EH (cell line): ENCODE results near the gene HECA.
"Not testable (repeated sequence)": the region's sequence is repeated elsewhere in the genome, so short reads cannot be mapped to it uniquely, and the experiment has no call there.

Experiments
- DNase-seq: peaks from one replicate; pipeline ENCODE4 v3.0.0-alpha.2; 2015; ENCODE audit warnings: low read depth

HECA gene

DNA sequence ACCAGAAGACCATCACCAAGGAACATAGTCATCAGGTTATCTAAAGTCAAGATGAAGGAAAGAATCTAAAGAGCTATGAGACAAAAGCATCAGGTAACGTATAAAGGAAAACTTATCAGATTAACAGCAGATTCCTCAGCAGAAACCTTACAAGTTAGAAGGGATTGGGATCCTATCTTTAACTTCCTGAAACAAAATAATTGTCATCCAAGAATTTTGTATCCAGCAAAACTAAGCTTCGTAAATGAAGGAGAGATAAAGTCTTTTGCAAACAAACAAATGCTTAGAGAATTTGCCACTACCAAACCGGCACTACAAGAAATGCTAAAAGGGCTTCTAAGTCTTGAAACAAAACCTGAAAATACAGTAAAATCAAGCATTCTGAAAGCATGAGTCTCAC, 71.0 kb downstream of the HECA start:
- DNase-seq, result no peak

DNA sequence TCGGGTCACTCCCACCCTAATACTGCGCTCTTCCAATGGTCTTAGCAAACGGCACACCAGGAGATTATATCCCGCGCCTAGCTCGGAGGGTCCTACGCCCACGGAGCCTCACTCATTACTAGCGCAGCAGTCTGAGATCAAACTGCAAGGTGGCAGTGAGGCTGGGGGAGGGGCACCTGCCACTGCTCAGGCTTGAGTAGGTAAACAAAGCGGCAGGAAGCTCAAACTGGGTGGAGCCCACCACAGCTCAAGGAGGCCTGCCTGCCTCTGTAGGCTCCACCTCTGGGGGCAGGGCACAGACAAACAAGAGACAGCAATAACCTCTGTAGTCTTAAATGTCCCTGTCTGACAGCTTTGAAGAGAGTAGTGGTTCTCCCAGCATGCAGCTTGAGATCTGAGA, 75.9 kb downstream of the HECA start:
- not testable (repeated sequence) for DNase-seq

- DNase-seq, result not testable (repeated sequence)
Measured at GRCh38 chr6:139212460-139212859, 77.6 kb downstream of the HECA start.

DNA sequence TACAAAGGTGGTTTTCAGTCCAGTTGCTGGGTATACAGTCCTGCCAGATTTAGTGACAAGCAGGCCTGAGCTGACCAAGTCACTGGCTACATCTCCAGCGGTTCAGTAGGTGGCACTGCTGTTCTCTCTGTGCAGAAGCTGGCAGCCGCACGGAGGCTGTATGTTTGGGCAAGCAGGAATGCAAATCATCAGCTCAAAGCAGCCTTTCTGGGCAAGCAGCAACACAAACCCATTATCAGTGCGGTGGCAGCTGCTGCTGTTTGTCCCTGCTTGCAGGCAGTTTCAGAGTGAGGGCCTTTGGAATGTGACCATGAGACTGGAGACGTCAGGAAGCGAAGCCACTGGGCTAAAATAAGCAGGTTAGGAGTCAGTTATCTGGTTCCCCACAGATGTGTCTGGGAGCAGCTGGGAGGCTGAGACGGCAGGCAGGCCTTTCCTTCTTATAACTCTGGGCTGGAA, 84.4 kb downstream of the HECA start:
- peak; percentile 94 for DNase-seq

DNA sequence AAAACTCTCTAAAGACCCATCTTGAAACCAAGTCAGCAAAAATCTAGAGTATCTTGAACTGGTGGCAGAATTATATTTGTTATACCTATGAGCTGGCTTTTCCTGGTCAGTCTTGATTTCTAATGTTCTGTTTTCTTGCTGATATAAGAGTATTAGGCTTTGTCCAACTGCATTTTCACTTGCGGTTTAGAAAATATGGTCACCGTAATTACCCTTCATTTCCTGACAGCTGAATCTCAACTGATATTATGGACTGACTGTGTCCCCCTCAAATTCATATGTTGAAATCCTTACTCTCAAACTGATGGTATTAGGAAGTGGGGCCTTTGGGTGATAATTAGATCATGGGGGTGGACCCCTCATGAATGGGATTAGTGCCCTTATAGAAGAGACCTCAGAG, 84.9 kb downstream of the HECA start:
- DNase-seq, result no peak

GRCh38 chr6:139228387-139228786, 93.5 kb downstream of the HECA start:
- not testable (repeated sequence) for DNase-seq
